ACC112 (cell line): ENCODE data around the gene DTNB.

Experiments used
- H2AFZ ChIP-seq: fragments of 200-600 bp; sonication (generic); one replicate; pipeline ENCODE4 v1.6.0; 2017; ENCODE audit warnings: antibody characterized with exemption, low read length; ENCODE audit not compliant: unreplicated experiment
- H3K27ac ChIP-seq: fragments of 200-600 bp; sonication (generic); 2 replicates; pipeline ENCODE4 v1.5.1; 2014; ENCODE audit warnings: low read depth, mild to moderate bottlenecking, antibody characterized with exemption, low read length, moderate library complexity
- H3K27me3 ChIP-seq: fragments of 200-600 bp; sonication (generic); 2 replicates; pipeline ENCODE4 v1.6.1; 2014; ENCODE audit warnings: mild to moderate bottlenecking, antibody characterized with exemption, low read length, moderate library complexity, mixed read lengths; ENCODE audit not compliant: insufficient read depth
- H3K36me3 ChIP-seq: fragments of 200-600 bp; sonication (generic); 2 replicates; pipeline ENCODE4 v1.6.1; 2016; ENCODE audit warnings: mild to moderate bottlenecking, antibody characterized with exemption, low read length, moderate library complexity, mixed read lengths; ENCODE audit not compliant: insufficient read depth
- H3K4me1 ChIP-seq: fragments of 200-600 bp; sonication (generic); one replicate; pipeline ENCODE4 v1.6.1; 2016; ENCODE audit warnings: low read length, mixed read lengths; ENCODE audit not compliant: insufficient read depth, unreplicated experiment, control insufficient read depth
- H3K4me3 ChIP-seq: fragments of 200-600 bp; sonication (generic); 2 replicates; pipeline ENCODE4 v1.5.1; 2014; ENCODE audit warnings: mild to moderate bottlenecking, low read depth, low read length
- H3K79me2 ChIP-seq: fragments of 200-600 bp; sonication (generic); one replicate; pipeline ENCODE4 v1.6.0; 2016; ENCODE audit warnings: low read length; ENCODE audit not compliant: control insufficient read depth, unreplicated experiment, insufficient read depth

Gene DTNB

GRCh38 chr2:25664183-25664964 lies 9.0 kb downstream of the DTNB start:
- Histone ChIP-seq H2AFZ (peak overlapping the region; percentile 85), H3K79me2 (peaks cover 7% of the 10 kb centered on the region), H3K4me3 (peak overlapping the region; percentile 46; the same call in 1 of the 2 replicates), H3K27ac (no peak overlapping the region), H3K36me3 (no peaks in the 10 kb centered on the region), H3K4me1 (peaks cover 6% of the 10 kb centered on the region), H3K27me3 (no peaks in the 10 kb centered on the region)

DNA sequence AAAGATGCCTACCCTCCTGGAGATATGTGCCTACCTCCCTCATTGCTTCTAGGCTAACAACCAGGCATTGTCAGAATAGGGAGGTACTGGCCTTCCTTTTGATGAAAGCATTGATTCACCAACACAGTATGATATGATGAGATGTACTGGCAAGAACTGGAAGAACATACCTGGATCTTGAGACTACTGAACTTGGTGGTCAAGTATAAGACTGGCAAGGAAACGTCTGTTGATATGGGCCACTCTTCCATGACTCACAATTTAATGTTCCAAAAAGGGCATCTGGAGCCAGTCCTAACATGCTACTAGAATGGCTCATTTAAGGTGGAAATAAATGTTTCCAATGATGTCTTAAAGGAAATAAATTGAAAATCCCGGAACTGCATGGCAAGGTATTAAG lies 18.1 kb downstream of the DTNB start:
- Histone ChIP-seq H3K27ac (no peak overlapping the region), H3K4me1 (no peaks in the 10 kb centered on the region), H2AFZ (no peak overlapping the region), H3K79me2 (no peaks in the 10 kb centered on the region), H3K36me3 (no peaks in the 10 kb centered on the region), H3K4me3 (no peak overlapping the region), H3K27me3 (no peaks in the 10 kb centered on the region)

GRCh38 chr2:25654801-25655200 lies 18.6 kb downstream of the DTNB start:
- Histone ChIP-seq H3K27me3 (no peaks in the 10 kb centered on the region), H3K36me3 (no peaks in the 10 kb centered on the region), H3K4me3 (no peak overlapping the region), H2AFZ (no peak overlapping the region), H3K27ac (no peak overlapping the region), H3K79me2 (no peaks in the 10 kb centered on the region), H3K4me1 (no peaks in the 10 kb centered on the region)

GRCh38 chr2:25651782-25652455 lies 21.5 kb downstream of the DTNB start:
- H3K4me1 ChIP-seq: no peaks in the 10 kb centered on the region
- no peak overlapping the region for H3K27ac ChIP-seq
- no peak overlapping the region for H3K4me3 ChIP-seq
- no peaks in the 10 kb centered on the region for H3K36me3 ChIP-seq
- no peaks in the 10 kb centered on the region for H3K27me3 ChIP-seq
- H3K79me2 ChIP-seq: no peaks in the 10 kb centered on the region
- H2AFZ ChIP-seq: no peak overlapping the region

DNA sequence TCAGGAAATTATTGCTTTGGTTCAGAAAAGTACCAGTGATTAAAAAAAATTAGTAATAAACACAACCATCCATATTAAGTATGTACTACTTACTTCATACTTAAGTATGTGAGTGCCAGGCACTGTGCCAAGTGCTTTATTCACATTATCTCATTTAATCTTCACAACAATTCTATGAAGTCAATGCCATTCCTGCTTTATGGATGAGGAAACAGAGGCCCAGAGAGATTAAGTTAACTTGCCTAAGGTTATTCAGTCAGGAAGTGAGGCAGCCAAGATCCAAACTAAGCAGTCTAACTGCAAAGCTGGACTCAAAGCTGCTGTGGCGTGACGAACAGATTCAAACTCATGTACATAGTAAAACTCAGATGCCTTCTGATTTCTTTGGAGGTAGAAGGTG lies 22.3 kb downstream of the DTNB start:
- Histone ChIP-seq H2AFZ (no peak overlapping the region), H3K27me3 (no peaks in the 10 kb centered on the region), H3K79me2 (no peaks in the 10 kb centered on the region), H3K4me3 (no peak overlapping the region), H3K27ac (no peak overlapping the region), H3K36me3 (no peaks in the 10 kb centered on the region), H3K4me1 (no peaks in the 10 kb centered on the region)

DNA sequence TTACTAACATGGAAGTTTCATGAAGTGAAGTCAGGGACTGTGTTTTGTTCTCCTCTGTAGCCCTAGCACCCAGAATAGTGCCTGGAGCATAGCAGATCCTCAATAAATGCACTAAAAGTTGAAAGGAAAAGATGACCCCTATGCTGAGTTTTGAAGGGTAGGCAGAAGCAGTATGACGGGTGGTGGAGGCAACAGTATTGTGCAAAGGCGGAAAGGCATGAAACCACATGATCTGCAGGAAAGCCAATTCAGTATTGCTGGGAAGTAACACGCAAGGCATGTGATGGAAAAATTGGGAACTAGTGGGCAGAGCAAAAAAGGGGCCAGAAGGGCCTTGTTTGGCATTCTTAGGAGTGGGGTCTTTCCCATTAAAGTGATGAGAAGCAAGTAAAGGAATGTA lies 23.1 kb downstream of the DTNB start:
- Histone ChIP-seq H3K36me3 (no peaks in the 10 kb centered on the region), H3K4me1 (no peaks in the 10 kb centered on the region), H3K4me3 (no peak overlapping the region), H2AFZ (no peak overlapping the region), H3K79me2 (no peaks in the 10 kb centered on the region), H3K27me3 (no peaks in the 10 kb centered on the region), H3K27ac (no peak overlapping the region)

DNA sequence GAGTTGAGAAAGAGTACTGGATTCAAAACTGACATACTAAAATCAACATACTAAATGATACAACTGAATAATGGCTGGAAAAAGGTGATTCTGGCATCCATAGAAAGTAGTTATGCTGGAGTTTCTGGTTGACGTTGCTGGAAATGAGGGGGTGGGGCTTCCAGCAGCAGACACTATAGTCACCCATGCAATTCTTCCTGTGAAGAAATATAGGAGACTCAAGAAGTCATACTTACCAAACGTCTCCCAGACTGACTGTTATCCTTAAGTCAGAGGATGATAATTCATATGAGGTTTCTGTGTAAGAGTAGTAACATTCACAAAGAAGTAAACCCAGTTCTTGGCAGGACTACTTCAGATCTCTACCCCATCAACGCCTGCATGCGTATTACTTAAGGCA lies 23.6 kb downstream of the DTNB start:
- Histone ChIP-seq H2AFZ (no peak overlapping the region), H3K79me2 (no peaks in the 10 kb centered on the region), H3K4me3 (no peak overlapping the region), H3K4me1 (no peaks in the 10 kb centered on the region), H3K36me3 (no peaks in the 10 kb centered on the region), H3K27ac (no peak overlapping the region), H3K27me3 (no peaks in the 10 kb centered on the region)

DNA sequence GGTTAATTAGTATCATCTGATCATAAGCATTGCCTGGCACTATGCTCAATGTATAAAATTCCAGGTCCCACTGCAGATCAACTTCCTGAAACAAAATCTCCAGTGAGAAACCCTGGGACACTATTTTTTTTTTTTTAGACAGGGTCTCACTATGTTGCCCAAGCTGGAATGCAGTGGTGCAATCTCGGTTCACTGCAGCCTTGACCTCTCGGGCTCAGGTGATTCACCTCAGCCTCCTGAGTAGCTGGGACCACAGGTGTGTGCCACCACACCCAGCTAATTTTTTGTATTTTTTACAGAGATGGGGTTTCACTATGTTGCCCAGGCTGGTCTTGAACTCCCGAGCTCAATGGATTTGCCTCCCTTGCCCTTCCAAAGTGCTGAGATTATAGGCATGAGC lies 31.1 kb downstream of the DTNB start:
- no peak overlapping the region for H3K27ac ChIP-seq

DNA sequence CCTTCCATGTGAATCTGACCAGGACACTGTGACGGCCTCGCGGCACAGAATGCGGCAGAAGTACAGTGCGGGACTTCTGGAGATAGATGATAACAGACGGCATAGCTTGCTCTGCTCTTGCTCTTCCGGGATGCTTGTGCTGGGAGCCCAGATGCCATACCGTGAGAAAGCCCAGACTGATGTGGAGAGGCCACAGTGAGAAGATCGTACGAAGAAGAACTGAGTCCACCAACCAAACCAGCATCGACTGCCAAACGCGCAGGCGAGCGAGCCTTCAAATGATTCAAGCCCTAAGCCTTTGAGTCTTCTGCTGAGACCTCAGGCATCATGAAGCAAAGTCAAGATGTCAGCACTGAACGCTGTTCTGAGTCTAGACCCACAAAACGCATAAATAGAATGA lies 33.7 kb downstream of the DTNB start:
- no peaks in the 10 kb centered on the region for H3K36me3 ChIP-seq
- H3K27ac ChIP-seq: no peak overlapping the region
- no peak overlapping the region for H2AFZ ChIP-seq
- H3K27me3 ChIP-seq: no peaks in the 10 kb centered on the region
- H3K79me2 ChIP-seq: no peaks in the 10 kb centered on the region
- no peaks in the 10 kb centered on the region for H3K4me1 ChIP-seq
- H3K4me3 ChIP-seq: no peak overlapping the region

More for the DNA sequence above, 31.1 kb downstream of the DTNB start:
- Histone ChIP-seq H3K36me3 (no peaks in the 10 kb centered on the region), H3K4me3 (no peak overlapping the region), H3K4me1 (no peaks in the 10 kb centered on the region), H3K27me3 (no peaks in the 10 kb centered on the region), H3K79me2 (no peaks in the 10 kb centered on the region), H2AFZ (no peak overlapping the region)

- Histone ChIP-seq H3K27me3 (no peaks in the 10 kb centered on the region), H3K36me3 (no peaks in the 10 kb centered on the region), H3K4me1 (no peaks in the 10 kb centered on the region), H3K27ac (no peak overlapping the region), H2AFZ (no peak overlapping the region), H3K79me2 (no peaks in the 10 kb centered on the region), H3K4me3 (no peak overlapping the region)
Measured at GRCh38 chr2:25639131-25639530, 34.2 kb downstream of the DTNB start.

- Histone ChIP-seq H3K27me3 (no peaks in the 10 kb centered on the region), H3K4me3 (no peak overlapping the region), H2AFZ (no peak overlapping the region), H3K36me3 (no peaks in the 10 kb centered on the region), H3K79me2 (no peaks in the 10 kb centered on the region), H3K4me1 (no peaks in the 10 kb centered on the region), H3K27ac (no peak overlapping the region)
Measured at GRCh38 chr2:25635797-25636196, 37.6 kb downstream of the DTNB start.
